Measurements from ENCODE around the gene PRPF39. TPM values are rescaled to one million over a fixed set of nuclear protein-coding genes. Genes with fewer than 3 reads are reported as not detected.
A peak's percentile ranks its signal among the peaks of the same experiment; 100 is the strongest.

Gene PRPF39
- polyA plus RNA-seq, 2 of the 4 experiments (the other 2 are of a cell fraction): 24.4 to 57.5 TPM

DNA sequence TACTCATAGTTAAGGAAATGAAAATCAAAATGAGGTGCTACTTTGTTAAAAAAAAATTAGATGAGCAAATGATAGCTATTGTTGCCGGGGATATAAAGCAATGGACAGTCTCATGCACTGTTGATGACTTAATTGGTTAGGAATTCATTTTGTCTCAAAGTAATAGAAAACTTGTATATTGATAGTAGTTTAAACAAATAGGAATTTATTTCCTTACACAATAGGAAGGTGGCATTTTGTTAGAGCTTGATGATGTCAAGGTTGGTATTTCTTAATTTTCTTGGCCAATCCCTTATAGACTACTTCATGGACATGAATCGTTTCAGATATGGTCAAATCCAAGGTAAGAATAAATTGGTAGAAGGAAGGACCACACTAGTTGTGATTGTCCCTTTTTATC lies 7.8 kb downstream of the PRPF39 start:
- no peaks in the 10 kb centered on the region for H3K9me3 ChIP-seq
- FAIRE-seq (no peak), ATAC-seq (no peak), DNase-seq (ENCODE audit: low read depth in 1 of 2, low spot score in 1 of 2) (no peak)
- no peak for TF ChIP-seq SMC3 (IDR thresholded peaks at IDR 0.05)
- TF ChIP-seq NR3C1 (IDR thresholded peaks at IDR 0.05): no peak
- TF ChIP-seq MAX (IDR thresholded peaks at IDR 0.05): no peak
- no peak for TF ChIP-seq ESRRA (IDR thresholded peaks at IDR 0.05; ENCODE audit: borderline replicate concordance, low read length)
- TF ChIP-seq, protein P1, sequence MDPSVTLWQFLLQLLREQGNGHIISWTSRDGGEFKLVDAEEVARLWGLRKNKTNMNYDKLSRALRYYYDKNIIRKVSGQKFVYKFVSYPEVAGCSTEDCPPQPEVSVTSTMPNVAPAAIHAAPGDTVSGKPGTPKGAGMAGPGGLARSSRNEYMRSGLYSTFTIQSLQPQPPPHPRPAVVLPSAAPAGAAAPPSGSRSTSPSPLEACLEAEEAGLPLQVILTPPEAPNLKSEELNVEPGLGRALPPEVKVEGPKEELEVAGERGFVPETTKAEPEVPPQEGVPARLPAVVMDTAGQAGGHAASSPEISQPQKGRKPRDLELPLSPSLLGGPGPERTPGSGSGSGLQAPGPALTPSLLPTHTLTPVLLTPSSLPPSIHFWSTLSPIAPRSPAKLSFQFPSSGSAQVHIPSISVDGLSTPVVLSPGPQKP (IDR thresholded peaks at IDR 0.05; ENCODE audit: low read depth, low read length): no peak
- no peak for TF ChIP-seq HDAC2 (IDR thresholded peaks at IDR 0.05)
- no peak for TF ChIP-seq CEBPB (IDR thresholded peaks at IDR 0.05)
- TF ChIP-seq GATA3 (IDR thresholded peaks at IDR 0.05; ENCODE audit: borderline replicate concordance): no peak
- TF ChIP-seq ZFP36 (IDR thresholded peaks at IDR 0.05; ENCODE audit: borderline replicate concordance, partially characterized antibody): no peak
- TF ChIP-seq FOSL2 (IDR thresholded peaks at IDR 0.05): no peak
- TF ChIP-seq FOSL2 (CRISPR knock-in tag; IDR thresholded peaks at IDR 0.05): no peak
- TF ChIP-seq ZSCAN20 (CRISPR knock-in tag; IDR thresholded peaks at IDR 0.05): no peak
- TF ChIP-seq ZC3H11A (IDR thresholded peaks at IDR 0.05): no peak
- 65% methylated on average over 2 of the region's 2 CpGs for WGBS (ENCODE audit: missing lambda C conversion rate)
- H3K4me2 ChIP-seq: peak overlapping the region; percentile 16; the same call in 1 of the 3 replicates
- POLR2A ChIA-PET: no interaction called here
- H3K4me3 ChIP-seq: no peak overlapping the region
- H3K27ac ChIP-seq: no peak overlapping the region
- peaks cover 39% of the 10 kb centered on the region for H3K4me1 ChIP-seq
- CTCF ChIA-PET: no interaction called here

GRCh38 chr14:45094275-45094674 lies 10.4 kb downstream of the PRPF39 start:
- H3K4me3 ChIP-seq: no peak overlapping the region
- no peak overlapping the region for H3K4me2 ChIP-seq
- no peaks in the 10 kb centered on the region for H3K9me3 ChIP-seq
- ChIA-PET POLR2A (interaction anchor here (0.6 kb wide), 1 partner anchor 21 kb away, joined by 7 read pairs; no protein-coding TSS in a partner anchor), CTCF (no interaction called here)
- H3K27ac ChIP-seq: no peak overlapping the region
- peaks cover 28% of the 10 kb centered on the region for H3K4me1 ChIP-seq
- no peak for FAIRE-seq
- WGBS (ENCODE audit: missing lambda C conversion rate): 97% methylated on average over 2 of the region's 2 CpGs
- TF ChIP-seq CEBPB (IDR thresholded peaks at IDR 0.05) (no peak), CHD2 (IDR thresholded peaks at IDR 0.05; ENCODE audit: low read length, partially characterized antibody) (no peak), ZNF302 (CRISPR knock-in tag; IDR thresholded peaks at IDR 0.05) (no peak), POLR2AphosphoS2 (conservative IDR thresholded peaks at IDR 0.05; ENCODE audit: low read length) (no peak), KDM5A (IDR thresholded peaks at IDR 0.05) (no peak), CBX2 (IDR thresholded peaks at IDR 0.05; ENCODE audit: borderline replicate concordance, low read depth) (no peak), HEYL (CRISPR knock-in tag; IDR thresholded peaks at IDR 0.05) (no peak), JUNB (IDR thresholded peaks at IDR 0.05) (no peak), ATOH8 (CRISPR knock-in tag; IDR thresholded peaks at IDR 0.05; ENCODE audit: low read depth) (no peak), BHLHE40 (IDR thresholded peaks at IDR 0.05; ENCODE audit: low read depth, low read length) (no peak), RNF2 (IDR thresholded peaks at IDR 0.05; ENCODE audit: borderline replicate concordance, low read depth) (no peak), GATA3 (IDR thresholded peaks at IDR 0.05; ENCODE audit: borderline replicate concordance) (no peak), FOSL2 (IDR thresholded peaks at IDR 0.05) (no peak), FOSL2 (CRISPR knock-in tag; IDR thresholded peaks at IDR 0.05) (no peak), FOXS1 (CRISPR knock-in tag; IDR thresholded peaks at IDR 0.05) (no peak), HOXB13 (CRISPR knock-in tag; IDR thresholded peaks at IDR 0.05; ENCODE audit: low read depth) (no peak), TFCP2L1 (CRISPR knock-in tag; IDR thresholded peaks at IDR 0.05) (no peak), MAX (IDR thresholded peaks at IDR 0.05) (no peak)
- no peak for ATAC-seq
- no peak for DNase-seq (ENCODE audit: low read depth in 1 of 2, low spot score in 1 of 2)
